Hematopoietic multipotent progenitor cell treated with erythropoietin and hydrocortisone succinate and interleukin-3 and kit ligand, for 6 days (in vitro differentiated cells): Measurements from ENCODE around the gene ZBTB8OS.

Source experiments
- DNase-seq: peaks from one replicate; pipeline ENCODE4 v3.0.0-alpha.2; 2015

ZBTB8OS gene

GRCh38 chr1:32606565-32607371 lies 43.6 kb downstream of the ZBTB8OS start:
- no peak for DNase-seq

- DNase-seq: no peak
Observed at GRCh38 chr1:32605711-32606424, 44.5 kb downstream of the ZBTB8OS start.

GRCh38 chr1:32600034-32600433 lies 50.3 kb downstream of the ZBTB8OS start:
- DNase-seq: no peak

DNA sequence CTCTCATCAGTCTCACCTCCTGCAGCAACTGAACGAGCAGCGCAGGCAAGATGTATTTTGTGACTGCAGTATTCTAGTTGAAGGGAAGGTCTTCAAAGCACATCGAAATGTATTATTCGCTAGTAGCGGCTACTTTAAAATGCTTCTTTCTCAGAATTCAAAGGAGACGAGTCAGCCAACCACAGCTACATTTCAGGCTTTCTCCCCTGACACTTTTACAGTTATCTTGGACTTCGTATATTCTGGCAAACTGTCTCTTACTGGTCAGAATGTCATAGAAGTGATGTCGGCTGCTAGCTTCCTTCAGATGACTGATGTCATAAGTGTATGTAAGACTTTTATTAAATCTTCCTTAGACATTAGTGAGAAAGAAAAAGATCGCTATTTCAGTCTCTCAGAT lies 57.4 kb downstream of the ZBTB8OS start:
- DNase-seq: no peak

DNA sequence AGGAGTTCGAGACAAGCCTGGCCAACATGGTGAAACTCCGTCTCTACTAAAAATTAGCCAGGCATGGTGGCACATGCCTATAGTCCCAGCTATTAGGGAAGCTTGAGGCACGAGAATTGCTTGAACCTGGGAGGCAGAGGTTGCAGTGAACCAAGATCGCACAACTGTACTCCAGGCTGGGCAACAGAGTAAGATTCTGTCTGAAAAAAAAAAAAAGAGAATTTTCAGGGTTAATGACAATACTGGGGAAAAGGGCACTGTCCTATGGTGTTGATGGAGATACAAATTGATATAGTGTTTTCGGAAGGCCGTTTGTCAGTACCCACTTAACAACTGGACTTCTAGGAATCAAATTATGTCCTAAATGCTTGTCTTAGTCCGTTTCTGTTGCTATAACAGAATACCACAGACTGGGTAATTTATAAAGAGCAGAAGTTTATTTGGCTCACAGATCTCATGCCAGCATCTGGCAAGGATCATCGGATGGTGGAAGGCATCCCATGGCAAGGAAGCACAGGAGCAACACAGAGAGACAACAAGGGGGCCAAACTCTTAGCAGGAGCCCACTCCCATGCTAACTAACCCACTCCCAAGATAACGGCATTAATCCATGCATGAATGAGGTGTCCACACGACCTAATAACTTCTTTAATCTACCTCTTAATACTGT lies 69.9 kb downstream of the ZBTB8OS start:
- no peak for DNase-seq
